Measurements from ENCODE around the gene ABCG1. TPM values are rescaled to one million over a fixed set of nuclear protein-coding genes. Genes with fewer than 3 reads are reported as not detected.

ABCG1 gene
- total RNA-seq, 1 experiment from 2014 or later = 4.6 TPM

DNA sequence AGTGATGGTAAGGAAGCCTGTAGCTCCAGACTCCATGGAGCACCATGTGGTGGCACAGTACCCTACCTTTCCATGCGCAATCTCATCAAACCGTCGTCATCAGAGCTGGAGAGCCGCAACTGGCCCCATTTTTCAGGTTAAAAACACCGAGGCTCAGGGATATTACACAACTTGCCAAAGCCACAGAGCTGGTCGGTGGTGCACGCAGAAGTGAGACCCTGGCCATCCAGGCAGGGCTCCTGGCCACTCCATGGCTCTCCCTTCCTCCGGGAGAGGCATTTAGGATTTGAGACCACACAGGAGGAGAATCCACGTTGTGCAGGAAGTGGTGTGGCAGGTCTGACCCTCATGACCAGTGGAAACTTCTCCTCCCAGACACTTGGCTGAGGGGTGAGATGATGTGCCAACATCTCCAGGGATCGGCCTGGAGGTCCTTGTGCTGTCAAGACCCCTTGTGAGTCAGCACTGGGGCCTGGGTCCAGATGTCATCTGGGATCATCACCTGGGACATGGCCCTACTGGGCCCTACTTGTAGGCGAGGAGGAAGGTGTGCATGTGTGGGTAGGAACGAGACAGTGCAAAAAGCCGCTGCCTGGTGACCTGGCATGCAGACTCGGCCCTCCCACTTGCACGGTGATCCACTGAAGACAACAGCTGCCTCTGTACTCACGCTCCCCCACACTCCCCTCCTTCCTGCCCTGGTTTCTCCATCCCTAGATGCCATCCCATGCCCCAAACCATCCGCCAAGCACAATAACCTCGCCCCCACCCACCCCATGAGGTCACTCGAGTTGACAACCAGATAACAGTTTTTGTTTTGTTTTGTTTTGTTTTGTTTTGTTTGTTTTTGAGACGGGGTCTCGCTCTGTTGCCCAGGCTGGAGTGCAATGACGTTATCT lies 85.9 kb downstream of the ABCG1 start:
- DNase-seq (ENCODE audit: low read depth) = no peak
- in situ Hi-C loops (cut with HindIII; ENCODE audit: low pct_unique_long_range_greater_than_20kb, low sequenced_read_pairs) = no loop called here

DNA sequence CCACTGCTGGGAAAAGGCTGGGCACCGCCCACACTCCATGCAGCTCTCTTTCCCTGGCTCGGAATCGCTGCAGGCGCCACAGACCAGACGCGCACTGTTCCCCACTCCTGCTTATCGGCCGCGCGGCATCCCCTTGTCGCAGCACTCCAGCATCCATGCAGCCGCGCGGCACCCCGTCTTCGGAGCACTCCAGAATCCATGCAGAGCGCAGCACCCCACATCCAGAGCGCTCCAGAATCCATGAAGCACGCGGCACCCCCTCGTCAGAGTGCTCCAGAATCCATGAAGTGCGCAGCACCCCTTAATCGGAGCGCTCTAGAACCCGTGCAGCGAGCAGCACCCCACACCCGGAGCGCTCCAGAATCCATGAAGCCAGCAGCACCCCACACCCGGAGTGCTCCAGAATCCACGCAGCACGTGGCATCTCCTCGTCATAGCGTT lies 86.8 kb downstream of the ABCG1 start:
- in situ Hi-C loops (cut with HindIII; ENCODE audit: low pct_unique_long_range_greater_than_20kb, low sequenced_read_pairs) = no loop called here
- DNase-seq (ENCODE audit: low read depth) = no peak

DNA sequence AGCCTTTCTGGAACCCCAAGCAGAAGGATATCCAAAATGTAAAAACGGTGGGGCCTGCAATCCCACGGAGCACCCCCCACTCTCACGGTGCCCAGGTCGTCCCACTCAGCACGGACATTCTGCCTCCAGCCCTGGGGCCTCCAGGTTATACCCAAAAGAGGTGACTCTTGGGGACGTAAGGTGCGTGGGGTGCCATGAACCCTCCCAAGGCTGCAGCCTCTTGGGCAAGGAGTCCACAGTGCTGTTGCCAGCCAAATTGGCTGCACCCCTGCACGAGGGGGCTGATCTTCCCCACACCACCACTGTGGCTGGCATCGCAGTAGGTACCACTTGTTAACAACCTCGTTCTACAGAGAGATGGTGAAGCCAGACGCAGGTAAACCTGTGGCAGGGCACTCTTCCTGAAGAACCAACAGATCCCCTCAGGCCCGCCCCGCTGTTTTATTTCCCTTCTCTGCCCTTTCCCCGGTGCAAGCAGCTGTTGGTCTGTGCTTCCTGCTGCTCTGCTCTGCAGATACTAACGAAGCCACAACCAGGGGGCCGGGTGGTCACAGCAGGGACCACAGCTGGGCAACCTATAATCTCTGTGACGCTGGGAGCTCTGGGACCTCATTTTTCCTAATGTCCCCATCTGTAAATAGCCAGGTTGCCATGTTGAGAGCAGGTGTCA lies 87.6 kb downstream of the ABCG1 start:
- DNase-seq (ENCODE audit: low read depth) = no peak
- in situ Hi-C loops (cut with HindIII; ENCODE audit: low pct_unique_long_range_greater_than_20kb, low sequenced_read_pairs) = no loop called here

DNA sequence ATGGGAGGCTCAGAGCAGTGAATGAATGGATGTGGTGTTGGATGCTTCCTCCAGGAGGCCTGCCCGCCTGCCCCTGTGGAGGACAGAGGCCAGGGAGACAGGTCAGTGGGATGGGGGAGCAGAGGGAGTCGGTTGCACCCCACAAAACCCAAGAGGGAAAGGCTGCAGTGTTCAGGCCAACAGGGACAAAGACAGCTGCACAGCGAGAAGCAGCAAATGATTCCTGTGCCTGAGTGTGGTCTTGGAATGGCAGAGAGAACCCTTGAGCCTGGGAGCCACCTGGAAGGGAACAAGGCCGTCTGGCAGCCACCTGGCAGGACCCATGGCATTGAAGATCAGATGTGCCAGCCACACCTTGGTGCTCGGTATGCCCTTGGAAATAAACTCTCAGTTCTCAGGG lies 88.2 kb downstream of the ABCG1 start:
- in situ Hi-C loops (cut with HindIII; ENCODE audit: low pct_unique_long_range_greater_than_20kb, low sequenced_read_pairs) = no loop called here

DNA sequence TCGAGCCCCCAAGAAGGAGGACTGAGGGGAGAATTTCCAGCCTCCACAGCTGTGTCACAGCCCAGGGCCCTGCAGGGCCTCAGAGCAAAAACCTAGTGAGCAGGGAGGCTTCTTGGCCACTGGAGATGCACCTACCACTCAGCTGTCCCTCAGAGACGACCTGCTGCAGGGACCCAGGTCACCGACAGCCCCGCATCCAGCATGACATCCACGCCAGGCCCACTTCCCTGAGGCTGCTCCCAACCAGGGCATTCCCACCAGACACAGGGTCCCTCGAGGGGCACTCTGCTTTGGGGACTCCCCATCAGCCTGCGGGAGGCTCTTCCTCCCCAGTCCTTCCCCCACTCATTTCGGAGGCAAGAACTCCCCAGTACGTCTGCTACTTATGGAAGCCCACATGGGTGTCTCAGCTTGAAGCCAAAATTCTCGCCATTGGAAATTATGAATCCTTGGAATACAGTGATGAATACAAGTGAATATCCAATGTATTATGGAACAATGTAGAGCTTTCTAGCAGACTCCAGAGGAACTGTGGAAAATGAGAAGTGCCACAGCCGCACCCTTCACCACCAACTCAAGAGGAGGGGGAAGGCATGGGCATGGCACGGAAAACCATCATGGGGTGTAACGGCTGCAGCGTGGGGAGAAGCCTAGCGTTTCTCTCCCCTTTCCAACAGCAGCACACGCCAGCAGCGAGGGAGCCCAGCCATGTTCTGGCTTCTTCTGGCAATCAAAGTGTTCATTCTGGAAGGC lies 89.4 kb downstream of the ABCG1 start:
- in situ Hi-C loops (cut with HindIII; ENCODE audit: low pct_unique_long_range_greater_than_20kb, low sequenced_read_pairs) = no loop called here
- DNase-seq (ENCODE audit: low read depth) = no peak

More for the DNA sequence above, 88.2 kb downstream of the ABCG1 start:
- DNase-seq (ENCODE audit: low read depth) = no peak

DNA sequence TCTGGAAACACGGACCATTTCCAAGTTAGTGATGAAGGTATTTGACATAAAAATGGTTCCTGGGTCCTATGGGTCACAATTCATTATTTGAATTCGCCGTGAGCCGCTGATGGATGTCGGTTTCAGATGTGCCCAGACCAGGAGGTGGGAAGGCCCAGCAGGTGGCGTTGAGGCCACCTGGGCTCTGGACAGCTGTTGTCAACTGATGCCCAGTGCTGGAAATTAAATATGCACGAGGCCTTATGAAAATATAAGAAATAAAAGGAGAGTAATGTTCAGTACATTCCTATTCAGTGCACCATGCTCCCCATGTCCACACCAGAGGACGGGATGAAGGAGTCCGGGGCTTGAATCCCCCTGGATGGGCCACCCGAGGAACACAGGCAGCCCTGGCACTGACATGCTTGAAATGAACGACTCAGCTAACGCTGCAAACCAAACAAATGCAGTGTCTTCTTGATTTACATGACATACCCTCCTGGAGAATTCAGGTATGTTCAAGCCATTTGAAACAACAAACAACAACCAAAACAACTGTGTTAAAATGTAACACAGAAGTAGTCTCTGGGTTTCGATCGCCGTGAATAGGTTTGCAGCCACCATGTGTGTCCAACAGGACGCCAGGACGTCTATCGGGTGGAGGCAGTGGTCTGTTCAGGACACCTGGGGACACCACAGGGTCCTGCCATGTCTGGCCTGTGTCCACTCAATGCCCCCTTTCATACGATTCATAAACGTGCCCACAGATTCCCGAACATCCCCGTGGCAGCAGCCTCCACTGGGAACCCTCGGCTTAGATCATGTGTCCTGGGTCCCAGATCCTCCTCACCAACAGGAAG lies 90.2 kb downstream of the ABCG1 start:
- no peak for DNase-seq (ENCODE audit: low read depth)
- in situ Hi-C loops (cut with HindIII; ENCODE audit: low pct_unique_long_range_greater_than_20kb, low sequenced_read_pairs) = no loop called here

DNA sequence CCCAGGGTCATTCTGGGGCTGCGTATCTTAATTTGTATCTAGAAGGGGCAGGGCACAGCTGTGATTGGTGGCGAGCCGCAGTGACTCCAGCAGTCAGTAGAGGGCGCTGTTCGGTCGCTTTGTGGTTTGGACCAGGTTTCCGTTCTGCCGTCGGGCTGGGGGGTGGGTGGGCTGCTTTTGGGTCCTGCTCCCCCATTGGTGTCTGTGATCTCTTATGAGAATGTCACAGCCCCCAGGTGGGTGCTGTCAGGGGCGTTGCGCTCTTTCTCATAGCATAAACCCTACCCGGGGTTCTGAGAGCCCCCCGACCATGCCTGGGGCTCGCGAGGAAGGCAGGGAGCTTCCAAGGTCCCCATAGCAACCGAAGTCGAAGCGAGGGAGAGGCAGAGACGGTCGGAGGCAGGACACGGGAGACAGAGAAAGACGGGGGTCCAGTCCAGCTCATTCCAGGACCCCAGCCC lies 90.8 kb downstream of the ABCG1 start:
- DNase-seq (ENCODE audit: low read depth) = no peak
- in situ Hi-C loops (cut with HindIII; ENCODE audit: low pct_unique_long_range_greater_than_20kb, low sequenced_read_pairs) = no loop called here

DNA sequence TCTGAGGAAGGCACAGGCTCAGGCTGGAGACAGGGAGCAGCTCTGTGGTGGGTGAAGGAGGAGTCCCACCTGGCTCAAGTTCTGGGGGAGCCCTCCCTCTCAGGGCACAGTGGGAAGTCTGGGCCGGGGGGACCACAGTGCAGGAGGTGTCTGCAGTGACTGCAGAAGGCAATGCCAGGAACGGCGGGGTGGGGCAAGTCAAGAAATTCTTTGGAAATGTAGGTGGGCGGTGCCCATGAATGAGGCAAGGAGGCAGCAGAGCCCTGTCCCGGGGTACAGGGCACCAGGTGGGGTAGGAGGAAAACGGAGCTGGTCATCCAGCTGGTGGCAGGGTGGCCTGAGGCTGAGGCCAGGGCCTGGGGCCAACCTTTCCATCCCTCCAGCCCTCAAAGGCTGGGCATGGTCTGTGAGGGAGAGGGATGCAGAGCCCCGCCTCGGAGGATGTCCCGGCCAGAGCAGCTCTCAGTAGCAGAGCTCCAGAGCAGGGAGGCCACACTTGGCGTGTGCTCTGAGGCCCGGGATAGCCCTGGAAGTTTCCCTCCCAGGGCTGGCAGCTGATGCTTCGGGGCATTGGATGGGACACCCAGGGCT lies 91.6 kb downstream of the ABCG1 start:
- in situ Hi-C loops (cut with HindIII; ENCODE audit: low pct_unique_long_range_greater_than_20kb, low sequenced_read_pairs) = no loop called here
- no peak for DNase-seq (ENCODE audit: low read depth)

DNA sequence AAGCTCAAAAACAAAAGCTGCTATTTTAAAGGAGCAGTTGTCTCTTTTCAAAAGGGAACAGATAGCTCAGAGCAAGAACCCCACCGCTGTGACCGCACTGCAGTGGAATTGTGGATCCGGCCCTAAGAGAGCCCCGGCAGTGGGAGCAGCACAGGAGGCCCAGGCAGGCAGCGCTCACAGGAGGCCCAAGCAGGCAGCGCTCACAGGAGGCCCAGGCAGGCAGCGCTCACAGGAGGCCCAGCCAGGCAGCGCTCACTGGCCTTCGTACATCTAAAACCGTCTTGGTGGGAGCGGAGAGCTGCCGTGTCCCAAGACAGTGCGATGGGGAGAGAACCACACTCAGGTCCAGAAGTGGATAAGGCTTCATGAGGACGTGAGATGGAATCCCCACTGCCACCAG lies 92.2 kb downstream of the ABCG1 start:
- in situ Hi-C loops (cut with HindIII; ENCODE audit: low pct_unique_long_range_greater_than_20kb, low sequenced_read_pairs) = no loop called here
- DNase-seq (ENCODE audit: low read depth) = no peak

DNA sequence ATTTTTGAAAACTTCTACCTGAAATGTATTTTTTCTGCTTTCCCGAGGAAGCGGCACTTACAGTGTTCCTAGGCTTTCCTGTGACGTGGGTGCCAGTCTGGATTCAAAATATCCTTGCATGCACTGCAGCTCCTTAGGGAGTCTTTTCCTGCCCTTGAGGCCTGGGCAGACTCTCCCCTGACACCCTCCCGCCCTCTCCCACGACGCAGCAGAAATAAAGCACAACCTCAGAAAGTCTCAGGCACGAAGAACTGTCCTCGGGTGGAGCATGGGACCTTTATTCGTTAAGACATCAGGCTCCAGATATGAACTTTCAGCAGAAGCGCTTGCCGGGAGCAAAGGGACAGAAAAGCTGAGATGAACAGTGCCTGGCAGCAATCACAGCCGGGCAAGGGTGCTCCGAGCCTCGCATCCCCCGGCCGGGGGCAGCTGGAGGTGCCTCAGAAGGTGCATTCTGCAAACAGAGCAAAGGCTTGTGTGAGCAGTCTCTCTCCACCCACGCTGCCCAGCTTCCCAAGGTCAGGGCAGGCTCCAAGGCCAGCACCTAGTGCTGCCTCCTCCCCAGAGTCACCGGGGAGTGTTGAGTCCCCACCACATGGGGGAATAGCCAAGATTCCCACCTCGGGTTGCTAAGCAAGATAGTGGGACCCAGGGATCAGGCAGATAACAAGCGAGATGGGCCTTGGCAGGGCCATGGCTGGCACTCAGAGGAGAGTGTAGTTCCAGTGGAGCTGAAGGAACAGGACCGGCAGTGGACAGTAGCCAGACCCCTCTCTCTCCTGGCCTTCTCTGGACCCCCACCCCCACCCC lies 93.1 kb downstream of the ABCG1 start:
- in situ Hi-C loops (cut with HindIII; ENCODE audit: low pct_unique_long_range_greater_than_20kb, low sequenced_read_pairs) = no loop called here
- DNase-seq (ENCODE audit: low read depth) = no peak

DNA sequence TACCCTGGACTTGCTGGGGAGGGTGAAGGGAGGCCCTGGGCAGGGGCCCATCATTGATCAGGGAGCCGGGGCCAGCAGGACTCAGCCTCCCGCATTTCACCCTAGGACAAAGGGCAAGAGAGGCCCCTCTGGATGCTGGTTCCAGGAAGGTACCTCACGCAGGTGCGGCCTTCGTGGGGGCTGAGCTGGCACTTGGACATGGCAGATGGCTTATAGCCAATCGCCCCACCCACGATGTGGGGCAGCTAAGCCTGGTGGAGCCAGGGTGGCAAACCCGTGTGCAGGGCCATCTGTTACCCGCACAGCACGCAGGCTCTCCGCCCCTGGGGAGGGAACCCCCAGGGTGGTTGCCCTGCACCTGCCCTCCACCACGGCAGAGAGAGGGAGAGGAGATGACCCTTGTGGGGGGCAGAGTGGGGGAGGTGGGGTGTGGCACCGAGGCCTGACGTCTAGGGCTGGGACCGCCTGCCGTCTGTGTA lies 93.7 kb downstream of the ABCG1 start:
- no peak for DNase-seq (ENCODE audit: low read depth)
- in situ Hi-C loops (cut with HindIII; ENCODE audit: low pct_unique_long_range_greater_than_20kb, low sequenced_read_pairs) = no loop called here

DNA sequence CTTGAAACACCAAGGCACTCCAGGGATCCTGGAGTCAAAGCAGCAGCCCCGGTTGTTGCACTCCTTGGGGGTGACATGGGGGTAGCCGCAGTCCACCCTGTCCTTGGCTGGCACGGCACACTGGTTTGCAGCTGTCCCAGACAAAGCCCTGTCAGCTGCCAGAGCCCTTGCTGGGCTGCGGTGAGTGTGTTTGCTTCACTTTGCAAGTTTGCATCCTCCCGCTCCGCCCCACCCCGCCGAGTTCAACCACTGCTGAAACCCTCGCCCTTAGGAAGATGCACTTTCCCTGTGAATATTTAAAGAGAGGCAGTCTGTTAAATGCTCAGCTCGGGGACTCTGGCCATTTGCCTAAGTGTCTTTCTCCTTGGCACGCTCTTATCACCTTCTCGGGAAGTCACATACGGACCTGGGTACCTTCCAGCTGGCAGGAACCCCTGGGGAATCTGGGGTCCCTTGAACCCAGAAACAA lies 94.6 kb downstream of the ABCG1 start:
- DNase-seq (ENCODE audit: low read depth) = no peak
- in situ Hi-C loops (cut with HindIII; ENCODE audit: low pct_unique_long_range_greater_than_20kb, low sequenced_read_pairs) = no loop called here

DNA sequence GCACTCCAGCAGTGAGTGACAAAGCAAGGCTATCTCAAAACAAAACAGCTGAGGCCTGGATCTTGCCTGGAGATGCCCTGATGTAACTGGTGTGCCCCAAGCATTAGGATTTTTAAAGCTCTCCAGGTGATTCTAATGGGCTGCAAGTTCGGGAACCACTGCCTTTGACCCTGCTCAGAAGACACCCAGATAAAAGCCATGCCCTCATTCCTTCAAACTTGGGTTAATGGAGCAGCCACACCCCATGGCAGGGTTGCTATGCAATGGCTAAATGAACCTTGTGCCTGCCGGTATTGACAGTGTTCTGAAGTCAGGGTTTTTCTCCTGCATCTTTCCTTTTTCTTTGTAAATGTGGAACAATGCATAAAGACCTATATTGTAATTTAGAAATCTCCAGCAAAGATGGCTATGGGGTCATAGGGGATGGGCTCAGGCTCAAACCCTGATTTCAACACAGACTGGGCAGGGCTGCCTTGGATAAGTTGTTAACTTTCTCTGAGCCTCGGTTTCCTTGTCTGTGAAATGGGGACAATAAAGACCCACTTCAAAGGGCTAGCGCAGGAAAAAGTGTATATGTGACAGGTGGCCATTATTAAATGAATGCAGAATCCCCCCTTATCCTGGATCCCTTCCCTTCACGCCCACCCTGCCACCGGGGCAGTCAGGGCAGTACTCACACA lies 95.8 kb downstream of the ABCG1 start:
- in situ Hi-C loops (cut with HindIII; ENCODE audit: low pct_unique_long_range_greater_than_20kb, low sequenced_read_pairs) = no loop called here
- DNase-seq (ENCODE audit: low read depth) = no peak

DNA sequence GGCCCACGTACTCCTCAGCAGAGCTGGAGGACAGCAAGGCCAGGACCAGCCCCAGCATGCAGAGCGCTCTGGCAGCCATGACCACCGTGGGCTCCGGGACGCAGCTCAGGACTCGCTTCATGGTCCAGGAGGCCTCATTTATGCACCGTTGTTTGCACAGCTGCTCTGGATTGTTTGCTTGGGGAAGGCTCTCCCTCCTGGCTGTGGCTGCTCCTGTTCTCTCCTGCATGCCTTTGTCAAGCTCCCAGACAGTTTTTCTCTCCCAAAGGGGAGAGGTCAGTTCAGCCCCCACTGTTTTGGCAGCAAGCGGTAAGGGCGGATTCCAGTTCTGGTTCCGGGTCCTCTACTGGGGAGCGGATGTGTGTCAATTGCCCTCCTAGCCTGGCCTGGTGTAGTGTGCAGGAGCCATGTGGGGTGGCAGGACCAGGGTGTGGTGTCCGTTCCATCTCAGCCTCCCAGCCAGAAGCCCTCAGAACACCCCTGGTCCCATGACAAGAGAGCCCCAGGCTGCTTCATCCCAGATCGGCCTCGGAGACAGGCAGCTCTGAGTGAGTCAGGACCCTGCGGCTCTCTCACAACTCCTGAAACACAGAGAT lies 96.5 kb downstream of the ABCG1 start, which contains the start of gene TFF3:
Gene TFF3 (minus strand): TSS at position 114 of the 596 bp plus-strand sequence. CDS start 35 bp downstream, at position 79.
- DNase-seq (ENCODE audit: low read depth) = no peak
- in situ Hi-C loops (cut with HindIII; ENCODE audit: low pct_unique_long_range_greater_than_20kb, low sequenced_read_pairs) = no loop called here

DNA sequence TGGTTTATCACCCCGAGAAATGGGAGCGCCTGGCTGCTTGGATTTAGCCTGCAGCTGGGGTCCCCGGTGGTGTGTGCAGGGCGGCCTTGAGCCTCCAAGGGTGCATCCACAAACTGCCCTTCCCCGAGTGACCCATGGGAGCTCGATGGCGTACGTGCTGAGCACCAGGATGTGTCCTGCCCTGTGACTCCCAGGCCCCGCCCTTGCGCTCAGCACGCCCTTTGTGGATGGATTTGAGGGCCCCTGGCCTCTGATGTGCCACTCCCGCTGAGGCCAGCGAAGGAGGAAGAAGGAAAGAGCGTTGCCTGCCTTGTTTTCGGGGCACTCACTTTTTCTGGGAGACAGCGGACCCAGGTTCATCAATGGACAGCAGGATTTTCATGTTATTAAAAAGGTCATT lies 98.0 kb downstream of the ABCG1 start:
- in situ Hi-C loops (cut with HindIII; ENCODE audit: low pct_unique_long_range_greater_than_20kb, low sequenced_read_pairs) = no loop called here
- DNase-seq (ENCODE audit: low read depth) = no peak

DNA sequence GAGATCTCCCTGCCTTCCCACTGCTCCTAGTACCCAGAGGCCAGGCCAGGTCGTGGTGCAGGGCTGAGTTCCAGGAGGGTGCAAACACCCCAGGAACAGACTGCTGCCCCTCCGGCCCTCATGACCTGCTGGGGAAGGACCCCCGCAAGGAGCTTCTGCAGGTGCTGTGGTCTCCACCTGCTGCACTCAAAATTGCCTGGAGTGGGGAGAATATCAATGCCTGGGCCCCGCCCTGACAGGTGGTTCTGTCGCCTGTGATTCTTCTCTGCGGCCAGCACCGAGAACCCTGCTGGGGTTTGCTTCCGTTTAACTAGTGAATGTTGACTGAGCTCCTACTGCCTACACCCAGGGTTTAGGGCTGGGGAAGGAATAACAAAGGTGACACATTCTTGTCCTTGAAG lies 98.4 kb downstream of the ABCG1 start:
- in situ Hi-C loops (cut with HindIII; ENCODE audit: low pct_unique_long_range_greater_than_20kb, low sequenced_read_pairs) = no loop called here
- no peak for DNase-seq (ENCODE audit: low read depth)

All from Caki2 (cell line).